ENCODE measurements around the gene TMEM271.

TMEM271 gene

GRCh38 chr4:576245-576821 lies at the start of gene TMEM271:
TMEM271 (minus strand) TSS chr4:576295; CDS start chr4:576062, 233 bp downstream.
- no peak for DNase-seq

GRCh38 chr4:625631-626161 lies 49.6 kb upstream of the TMEM271 start:
- no peak for DNase-seq

GRCh38 chr4:624705-625590 lies 48.9 kb upstream of the TMEM271 start, which contains the start of gene PDE6B:
PDE6B (plus strand) TSS chr4:625573; CDS start chr4:625627, 54 bp downstream.
- no peak for DNase-seq

GRCh38 chr4:623914-624566 lies 47.9 kb upstream of the TMEM271 start:
- DNase-seq = no peak

- DNase-seq = no peak
Measured at GRCh38 chr4:622996-623913, 47.2 kb upstream of the TMEM271 start.

- DNase-seq = no peak
Measured at GRCh38 chr4:622071-622995, 46.2 kb upstream of the TMEM271 start.

GRCh38 chr4:621296-622070 lies 45.4 kb upstream of the TMEM271 start:
- no peak for DNase-seq

GRCh38 chr4:620851-621261 lies 44.8 kb upstream of the TMEM271 start:
- no peak for DNase-seq

- no peak for DNase-seq
Measured at GRCh38 chr4:620201-620600, 44.1 kb upstream of the TMEM271 start.

GRCh38 chr4:617644-618641 lies 41.8 kb upstream of the TMEM271 start:
- DNase-seq = no peak

GRCh38 chr4:616911-617643 lies 41.0 kb upstream of the TMEM271 start:
- no peak for DNase-seq

- no peak for DNase-seq
Measured at GRCh38 chr4:616091-616490, 40.0 kb upstream of the TMEM271 start.

GRCh38 chr4:613126-613525 lies 37.0 kb upstream of the TMEM271 start:
- no peak for DNase-seq

GRCh38 chr4:612749-613125 lies 36.6 kb upstream of the TMEM271 start:
- no peak for DNase-seq

GRCh38 chr4:612052-612748 lies 36.1 kb upstream of the TMEM271 start:
- no peak for DNase-seq

GRCh38 chr4:610411-611261 lies 34.5 kb upstream of the TMEM271 start:
- DNase-seq = no peak

Data from stimulated activated CD4-positive, alpha-beta T cell treated with anti-CD3 and anti-CD28 coated beads, Interleukin-4, amount 100 ng/mL, for 24 hours (primary cell).